ENCODE results near the gene PTPRCAP.

The PTPRCAP gene

DNA sequence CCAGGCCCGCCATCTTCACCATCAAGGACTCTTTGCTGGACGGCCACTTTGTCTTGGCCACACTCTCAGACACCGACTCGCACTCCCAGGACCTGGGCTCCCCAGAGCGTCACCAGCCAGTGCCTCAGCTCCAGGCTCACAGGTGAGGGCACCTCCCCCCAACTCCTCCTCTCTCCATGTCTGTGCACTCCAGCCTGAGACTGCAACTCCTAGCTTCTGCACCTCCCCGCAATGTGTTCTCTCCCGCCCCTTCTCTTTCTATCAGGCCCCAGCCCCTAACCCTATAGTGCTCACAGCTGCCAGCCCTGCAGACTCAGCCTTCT, 41.3 kb downstream of the PTPRCAP start:
- DNase-seq (ENCODE audit: low spot score), result no peak

- no peak for DNase-seq (ENCODE audit: low spot score)
Observed at GRCh38 chr11:67395555-67396258, 41.8 kb downstream of the PTPRCAP start.

GRCh38 chr11:67393990-67394389, 43.5 kb downstream of the PTPRCAP start:
- DNase-seq (ENCODE audit: low spot score), result no peak

DNA sequence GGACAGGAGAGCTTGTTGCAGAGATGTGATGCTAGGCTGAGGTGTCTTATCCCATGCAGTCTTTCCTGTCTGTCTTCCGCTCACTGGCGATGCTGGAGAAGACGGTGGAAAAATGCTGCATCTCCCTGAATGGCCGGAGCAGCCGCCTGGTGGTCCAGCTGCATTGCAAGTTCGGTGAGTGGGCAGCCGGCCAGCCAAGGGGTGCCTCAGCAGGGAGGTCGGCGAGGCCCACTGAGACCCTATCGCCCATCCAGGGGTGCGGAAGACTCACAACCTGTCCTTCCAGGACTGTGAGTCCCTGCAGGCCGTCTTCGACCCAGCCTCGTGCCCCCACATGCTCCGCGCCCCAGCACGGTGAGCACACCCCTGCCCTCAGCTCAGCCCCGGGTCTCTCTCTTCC, 44.0 kb downstream of the PTPRCAP start:
- no peak for DNase-seq (ENCODE audit: low spot score)

DNA sequence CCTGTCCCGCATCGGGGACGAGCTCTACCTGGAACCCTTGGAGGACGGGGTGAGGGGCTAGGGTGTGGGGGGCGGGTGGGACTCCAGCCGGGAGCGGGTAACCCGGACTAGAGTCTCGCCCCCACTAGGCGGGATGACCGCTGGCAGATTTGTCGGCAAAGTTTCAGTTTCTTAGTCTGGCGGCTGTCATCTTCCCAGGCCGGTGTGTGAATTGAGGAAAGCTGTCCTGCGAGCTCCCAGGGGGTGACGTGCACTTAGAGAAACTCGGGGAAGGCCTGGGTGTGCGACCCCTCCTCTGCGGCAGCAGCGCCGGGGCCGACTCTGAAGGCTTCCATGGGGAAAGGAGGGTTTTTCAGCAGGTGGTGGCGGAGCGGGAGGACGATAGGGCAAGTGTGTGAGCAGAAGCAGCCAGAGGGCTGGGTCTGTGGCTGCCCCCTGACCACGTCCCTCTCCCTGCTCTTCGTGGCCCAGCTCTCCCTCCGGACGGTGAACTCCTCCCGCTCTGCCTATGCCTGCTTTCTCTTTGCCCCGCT, 45.2 kb downstream of the PTPRCAP start:
- DNase-seq (ENCODE audit: low spot score), result no peak

- peak; percentile 93 for DNase-seq (ENCODE audit: low spot score)
Observed at GRCh38 chr11:67391304-67392182, 45.9 kb downstream of the PTPRCAP start, which contains the start of gene RAD9A. Gene RAD9A (plus strand): TSS chr11:67391986. CDS start chr11:67392045, 59 bp downstream.

GRCh38 chr11:67390947-67391303, 46.6 kb downstream of the PTPRCAP start:
- DNase-seq (ENCODE audit: low spot score), result no peak

GRCh38 chr11:67389477-67389876, 48.0 kb downstream of the PTPRCAP start:
- no peak for DNase-seq (ENCODE audit: low spot score)

DNA sequence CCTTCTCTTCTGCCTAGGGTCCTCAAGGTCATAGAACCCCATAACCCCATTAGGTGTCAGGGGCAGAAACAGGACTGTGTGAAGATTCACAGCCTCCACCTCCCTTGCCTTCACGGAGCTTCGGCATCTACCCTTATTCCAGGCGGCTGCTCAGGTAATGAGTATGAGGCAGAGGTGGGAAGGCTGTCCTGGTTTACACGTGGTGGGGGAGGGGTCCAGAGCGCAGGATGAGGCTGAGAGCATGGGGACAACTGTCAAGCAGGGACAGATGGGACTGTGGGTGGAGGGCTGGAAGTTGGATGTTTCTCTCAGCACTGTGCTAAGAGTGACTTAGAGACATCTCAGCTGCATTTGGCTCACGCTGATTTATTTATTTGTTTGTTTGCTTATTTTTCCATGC, 50.0 kb downstream of the PTPRCAP start:
- no peak for DNase-seq (ENCODE audit: low spot score)

- DNase-seq (ENCODE audit: low spot score), result peak; percentile 23
Observed at GRCh38 chr11:67387069-67387468, 50.4 kb downstream of the PTPRCAP start.

Measured in pons (tissue), 1 donor.